H1 (cell line): ENCODE results near the gene TMEM72. TPM values are rescaled to one million over a fixed set of nuclear protein-coding genes. Genes with fewer than 3 reads are reported as not detected.

Source experiments
- ASH2L ChIP-seq: fragments of 200-600, 300-600 bp; sonication (generic); IDR thresholded peaks from one replicate; pipeline ENCODE4 v1.7.1; 2017; ENCODE audit warnings: low read length
- CBX5 ChIP-seq: fragments of 300-800, 300-1000 bp; sonication (generic); IDR thresholded peaks from 2 replicates; pipeline ENCODE4 v1.7.1; 2016; ENCODE audit warnings: antibody characterized with exemption, low read length, low read depth
- CHD2 ChIP-seq: IDR thresholded peaks from 2 replicates; pipeline ENCODE4 v1.6.1; 2012; ENCODE audit warnings: low read length, improper control_type of control experiment
- CREB1 ChIP-seq: IDR thresholded peaks from 2 replicates; pipeline ENCODE4 v1.6.1; 2012; ENCODE audit warnings: inconsistent platforms
- CTBP2 ChIP-seq: IDR thresholded peaks from 2 replicates; pipeline ENCODE4 v1.7.0; 2011; ENCODE audit warnings: borderline replicate concordance, mild to moderate bottlenecking, moderate library complexity, mixed read lengths, low read length; ENCODE audit not compliant: insufficient read depth, insufficient read length
- JUND ChIP-seq: IDR thresholded peaks from 2 replicates; pipeline ENCODE4 v1.6.1; 2011; ENCODE audit warnings: mild to moderate bottlenecking, improper control_type of control experiment, low read length
- MAFK ChIP-seq: IDR thresholded peaks from 2 replicates; pipeline ENCODE4 v1.6.1; 2012; ENCODE audit warnings: low read depth, mild to moderate bottlenecking, improper control_type of control experiment, low read length
- PHF8 ChIP-seq: fragments of 200-600 bp; sonication (generic); conservative IDR thresholded peaks from 2 replicates; pipeline ENCODE4 v1.7.1; 2012; ENCODE audit warnings: low read depth, mild to moderate bottlenecking, inconsistent platforms, low read length, moderate library complexity
- TCF12 ChIP-seq: IDR thresholded peaks from 2 replicates; pipeline ENCODE4 v1.6.1; 2011; ENCODE audit warnings: low read depth, mild to moderate bottlenecking, low read length
- TEAD4 ChIP-seq: IDR thresholded peaks from 2 replicates; pipeline ENCODE4 v1.6.1; 2012; ENCODE audit warnings: low read depth, low read length, inconsistent platforms, mixed read lengths
- YY1 ChIP-seq: IDR thresholded peaks from 2 replicates; pipeline ENCODE4 v1.6.1; 2011; ENCODE audit warnings: low read depth, mild to moderate bottlenecking, low read length
- ZNF274 ChIP-seq: IDR thresholded peaks from 2 replicates; pipeline ENCODE4 v1.7.0; 2012; ENCODE audit warnings: low read length, borderline replicate concordance; ENCODE audit errors: extremely low read depth
- polyA plus RNA-seq, 7 experiments: library from polyadenylated mRNA; depleted of rRNA in 3 of 7; stranded (reverse) in 5 of 7; unstranded in 2 of 7; fragments of >200 nt in 5 of 7; fragments of 200-250 nt in 2 of 7; gene quantifications; 1 replicate in 5 of 7; 2 replicates in 1 of 7; 4 replicates in 1 of 7; pipeline versions ENCODE4 v1.2.1 to v1.2.3, GENCODE V29; 2011 to 2013; ENCODE audit warnings: missing spikeins in 2 of 7, mixed read lengths in 2 of 7
- total RNA-seq: library from RNA; stranded (reverse); fragmentation: NEBNext Ultra II Directional; extraction: Animal tissue kit (Norgen Biotek cat#: 25700); gene quantifications from 2 replicates; pipeline ENCODE4 v1.2.1, GENCODE V29; 2021
- TF ChIP-seq, protein P1 (sequence below), 3 experiments: IDR thresholded peaks; 1 replicate in 2 of 3; 2 replicates in 1 of 3; pipeline versions ENCODE4 v1.5.1 to v1.6.1; 2011; ENCODE audit warnings: low read length in 3 of 3, mild to moderate bottlenecking in 3 of 3, inconsistent platforms in 2 of 3, low read depth in 1 of 3, moderate library complexity in 1 of 3; ENCODE audit not compliant: insufficient read depth in 1 of 3; ENCODE audit errors: control extremely low read depth in 1 of 3
- TF ChIP-seq, protein P2 (sequence below): IDR thresholded peaks from 2 replicates; pipeline ENCODE4 v1.6.1; 2012; ENCODE audit warnings: inconsistent platforms
- TF ChIP-seq, protein P3 (sequence below): IDR thresholded peaks from 2 replicates; pipeline ENCODE4 v1.6.1; 2012; ENCODE audit warnings: inconsistent platforms

TMEM72 gene
- total and polyA plus RNA-seq, 2 of the 8 experiments (the other 6 are each of a cell fraction or from before 2014, with no cell fraction given): not detected

DNA sequence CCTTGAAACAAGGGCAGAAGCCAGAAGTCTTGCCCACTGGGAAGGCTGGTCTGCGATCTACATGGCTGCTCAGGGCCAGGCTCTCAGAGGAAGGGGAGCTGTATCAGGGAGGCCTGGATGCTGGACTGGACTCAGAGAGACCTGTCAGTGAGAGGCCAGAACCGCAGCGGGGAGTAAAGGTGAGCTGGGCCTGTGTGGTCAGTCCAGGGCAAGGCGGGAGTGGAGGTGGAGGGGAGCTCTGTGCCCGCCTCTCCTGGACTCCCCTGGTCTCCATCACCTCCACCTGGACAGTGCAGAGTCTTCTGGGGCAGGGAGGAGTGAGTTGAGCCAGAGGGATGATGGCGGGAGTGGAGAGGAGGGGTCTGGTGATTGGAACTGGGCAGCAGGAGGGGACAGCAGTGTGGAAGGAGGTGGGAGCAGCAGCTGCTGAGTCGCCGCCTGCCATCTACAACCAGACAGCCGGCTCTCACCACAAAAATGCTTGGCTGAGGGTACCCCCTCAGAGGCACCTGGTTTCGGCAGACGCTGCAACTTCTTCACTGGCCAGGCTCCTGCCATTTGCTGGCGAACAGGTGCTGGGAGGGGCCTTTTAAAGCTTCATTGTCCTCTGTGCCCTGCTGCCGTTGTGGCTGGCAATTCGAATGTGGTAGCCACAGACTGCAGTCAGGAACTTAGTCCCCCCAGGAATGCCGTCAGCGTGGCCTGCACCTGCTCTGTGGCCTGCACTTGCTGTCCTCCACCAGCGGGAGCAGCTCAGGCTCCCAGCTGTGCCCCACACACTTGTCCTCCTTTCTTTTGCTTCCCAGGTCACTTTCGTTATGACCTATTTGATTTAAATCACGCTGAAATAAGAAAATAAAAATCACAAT, 52.0 kb downstream of the TMEM72 start (continued):
- TF ChIP-seq, protein P1, sequence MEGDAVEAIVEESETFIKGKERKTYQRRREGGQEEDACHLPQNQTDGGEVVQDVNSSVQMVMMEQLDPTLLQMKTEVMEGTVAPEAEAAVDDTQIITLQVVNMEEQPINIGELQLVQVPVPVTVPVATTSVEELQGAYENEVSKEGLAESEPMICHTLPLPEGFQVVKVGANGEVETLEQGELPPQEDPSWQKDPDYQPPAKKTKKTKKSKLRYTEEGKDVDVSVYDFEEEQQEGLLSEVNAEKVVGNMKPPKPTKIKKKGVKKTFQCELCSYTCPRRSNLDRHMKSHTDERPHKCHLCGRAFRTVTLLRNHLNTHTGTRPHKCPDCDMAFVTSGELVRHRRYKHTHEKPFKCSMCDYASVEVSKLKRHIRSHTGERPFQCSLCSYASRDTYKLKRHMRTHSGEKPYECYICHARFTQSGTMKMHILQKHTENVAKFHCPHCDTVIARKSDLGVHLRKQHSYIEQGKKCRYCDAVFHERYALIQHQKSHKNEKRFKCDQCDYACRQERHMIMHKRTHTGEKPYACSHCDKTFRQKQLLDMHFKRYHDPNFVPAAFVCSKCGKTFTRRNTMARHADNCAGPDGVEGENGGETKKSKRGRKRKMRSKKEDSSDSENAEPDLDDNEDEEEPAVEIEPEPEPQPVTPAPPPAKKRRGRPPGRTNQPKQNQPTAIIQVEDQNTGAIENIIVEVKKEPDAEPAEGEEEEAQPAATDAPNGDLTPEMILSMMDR (IDR thresholded peaks at IDR 0.05; ENCODE audit: control extremely low read depth in 1 of 3, insufficient read depth in 1 of 3, low read depth in 1 of 3, low read length in 3 of 3): peak; percentile 28 to 58 (median 54); a peak in 3 of 4 replicates
- TF ChIP-seq YY1 (no peak), CHD2 (no peak), CREB1 (no peak), CBX5 (no peak), JUND (no peak), PHF8 (no peak), ZNF274 (no peak), TEAD4 (peak; percentile 68), MAFK (no peak), TCF12 (peak; percentile 73; the same call in 1 of the 2 replicates), CTBP2 (no peak), ASH2L (no peak)
- TF ChIP-seq, protein P2, sequence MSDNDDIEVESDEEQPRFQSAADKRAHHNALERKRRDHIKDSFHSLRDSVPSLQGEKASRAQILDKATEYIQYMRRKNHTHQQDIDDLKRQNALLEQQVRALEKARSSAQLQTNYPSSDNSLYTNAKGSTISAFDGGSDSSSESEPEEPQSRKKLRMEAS: peak; percentile 63; the same call in 1 of the 2 replicates
- TF ChIP-seq, protein P3, sequence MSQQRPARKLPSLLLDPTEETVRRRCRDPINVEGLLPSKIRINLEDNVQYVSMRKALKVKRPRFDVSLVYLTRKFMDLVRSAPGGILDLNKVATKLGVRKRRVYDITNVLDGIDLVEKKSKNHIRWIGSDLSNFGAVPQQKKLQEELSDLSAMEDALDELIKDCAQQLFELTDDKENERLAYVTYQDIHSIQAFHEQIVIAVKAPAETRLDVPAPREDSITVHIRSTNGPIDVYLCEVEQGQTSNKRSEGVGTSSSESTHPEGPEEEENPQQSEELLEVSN: peak; percentile 34; the same call in 1 of the 2 replicates
